Measurements from ENCODE around the gene POLR3C.

POLR3C gene

GRCh38 chr1:145892486-145893087 lies 68.6 kb downstream of the POLR3C start:
- no peak for TF ChIP-seq POLR2A (IDR thresholded peaks at IDR 0.05; ENCODE audit: low read depth, low read length)
- DNase-seq (ENCODE audit: insufficient read length, low spot score), result no peak
- FAIRE-seq, result no peak

GRCh38 chr1:145893306-145894055 lies 69.5 kb downstream of the POLR3C start:
- no peak for DNase-seq (ENCODE audit: insufficient read length, low spot score)
- FAIRE-seq, result no peak
- TF ChIP-seq POLR2A (IDR thresholded peaks at IDR 0.05; ENCODE audit: low read depth, low read length), result no peak

Measured in H54 (cell line).